A549 (cell line): ENCODE data around the gene RCCD1.

Source experiments
- CEBPB ChIP-seq, 2 experiments: fragments of >200 bp in 1 of 2; sonication (Bioruptor Twin) in 1 of 2; formaldehyde crosslinking in 1 of 2; IDR thresholded peaks; 2 replicates each; pipeline ENCODE4 v1.6.1; 2012 to 2016
- EHMT2 ChIP-seq: fragments of 200-600 bp; sonication (generic); IDR thresholded peaks from 2 replicates; pipeline ENCODE4 v1.6.1; 2016; ENCODE audit warnings: antibody characterized with exemption, low read depth, mild to moderate bottlenecking, moderate library complexity
- EP300 ChIP-seq, 2 experiments: fragments of >200 bp; sonication (Bioruptor Twin); formaldehyde crosslinking; IDR thresholded peaks; 2 replicates in 1 of 2; 3 replicates in 1 of 2; pipeline ENCODE4 v1.6.1; 2016 to 2017
- JUN ChIP-seq, 2 experiments: fragments of >200 bp; sonication (Bioruptor Twin); formaldehyde crosslinking; IDR thresholded peaks; 2 replicates in 1 of 2; 3 replicates in 1 of 2; pipeline ENCODE4 v1.6.1; 2016 to 2017
- NR3C1 ChIP-seq: fragments of >200 bp; sonication (Bioruptor Twin); formaldehyde crosslinking; IDR thresholded peaks from 3 replicates; pipeline ENCODE4 v1.6.1; 2017
- RAD21 ChIP-seq, 2 experiments: fragments of >200 bp in 1 of 2; sonication (Bioruptor Twin) in 1 of 2; formaldehyde crosslinking in 1 of 2; IDR thresholded peaks in 1 of 2; conservative IDR thresholded peaks in 1 of 2; 2 replicates in 1 of 2; 3 replicates in 1 of 2; pipeline ENCODE4 v1.6.1; 2012 to 2018; ENCODE audit warnings: inconsistent platforms in 1 of 2
- RFX5 ChIP-seq: fragments of 450-650 bp; IDR thresholded peaks from 2 replicates; pipeline ENCODE4 v1.7.1; 2014; ENCODE audit warnings: antibody characterized with exemption, mild to moderate bottlenecking, moderate library complexity
- RNF2 ChIP-seq: fragments of 200-600 bp; sonication (generic); IDR thresholded peaks from 2 replicates; pipeline ENCODE4 v1.6.1; 2016; ENCODE audit warnings: low read depth, mild to moderate bottlenecking, antibody characterized with exemption, moderate library complexity, borderline replicate concordance
- SMC3 ChIP-seq: fragments of >200 bp; sonication (Bioruptor Twin); formaldehyde crosslinking; IDR thresholded peaks from 3 replicates; pipeline ENCODE4 v1.6.1; 2018; ENCODE audit warnings: inconsistent platforms
- SREBF2 ChIP-seq: fragments of 450-650 bp; IDR thresholded peaks from 2 replicates; pipeline ENCODE4 v1.6.1; 2014; ENCODE audit warnings: mild to moderate bottlenecking, moderate library complexity
- TF ChIP-seq, protein P1 (sequence below): fragments of >200 bp; sonication (Bioruptor Twin); formaldehyde crosslinking; IDR thresholded peaks from 3 replicates; pipeline ENCODE4 v1.6.1; 2016
- TF ChIP-seq, protein P2 (sequence below): fragments of >200 bp; sonication (Bioruptor Twin); formaldehyde crosslinking; IDR thresholded peaks from 3 replicates; pipeline ENCODE4 v1.5.1; 2016
- TF ChIP-seq, protein P3 (sequence below): IDR thresholded peaks from 2 replicates; pipeline ENCODE4 v1.6.1; 2012
- TF ChIP-seq, protein P4 (sequence below): fragments of 200-600 bp; sonication (generic); IDR thresholded peaks from 2 replicates; pipeline ENCODE4 v1.6.1; 2016; ENCODE audit warnings: antibody characterized with exemption, mild to moderate bottlenecking, moderate library complexity

DNA sequence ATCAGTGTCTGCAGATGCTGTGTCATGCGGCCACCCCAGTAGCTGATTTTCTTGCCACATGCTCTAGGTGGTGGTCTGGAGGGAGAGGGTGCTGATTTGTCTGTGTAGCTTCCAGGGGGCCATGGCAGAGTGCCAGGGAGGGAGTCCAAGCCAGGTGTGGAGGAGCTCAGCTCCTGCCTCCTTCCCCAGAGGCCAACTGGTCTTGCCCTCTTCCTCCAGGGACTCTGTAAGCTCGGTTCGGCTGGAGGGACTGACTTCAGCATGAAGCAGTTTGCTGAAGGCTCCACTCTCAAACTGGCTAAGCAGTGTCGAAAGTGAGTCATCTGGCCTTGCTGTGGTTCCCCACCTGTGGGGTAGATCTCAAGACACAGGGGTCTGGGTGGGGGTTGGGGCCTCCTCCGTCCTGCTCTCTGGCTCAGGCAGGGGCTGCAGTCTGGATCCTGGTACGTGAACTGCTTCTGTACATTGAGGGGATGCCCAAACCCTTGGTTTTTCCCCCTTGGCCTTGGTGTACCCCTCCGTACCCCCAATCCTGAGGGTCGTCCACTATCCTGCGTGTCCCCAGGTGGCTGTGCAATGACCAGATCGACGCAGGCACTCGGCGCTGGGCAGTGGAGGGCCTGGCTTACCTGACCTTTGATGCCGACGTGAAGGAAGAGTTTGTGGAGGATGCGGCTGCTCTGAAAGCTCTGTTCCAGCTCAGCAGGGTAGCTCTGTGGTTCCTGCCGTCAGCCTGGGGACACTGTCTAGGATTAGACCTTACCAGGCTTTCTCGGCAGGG, 6.9 kb upstream of the RCCD1 start:
- TF ChIP-seq, protein P1, sequence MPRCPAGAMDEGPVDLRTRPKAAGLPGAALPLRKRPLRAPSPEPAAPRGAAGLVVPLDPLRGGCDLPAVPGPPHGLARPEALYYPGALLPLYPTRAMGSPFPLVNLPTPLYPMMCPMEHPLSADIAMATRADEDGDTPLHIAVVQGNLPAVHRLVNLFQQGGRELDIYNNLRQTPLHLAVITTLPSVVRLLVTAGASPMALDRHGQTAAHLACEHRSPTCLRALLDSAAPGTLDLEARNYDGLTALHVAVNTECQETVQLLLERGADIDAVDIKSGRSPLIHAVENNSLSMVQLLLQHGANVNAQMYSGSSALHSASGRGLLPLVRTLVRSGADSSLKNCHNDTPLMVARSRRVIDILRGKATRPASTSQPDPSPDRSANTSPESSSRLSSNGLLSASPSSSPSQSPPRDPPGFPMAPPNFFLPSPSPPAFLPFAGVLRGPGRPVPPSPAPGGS, result no peak
- TF ChIP-seq JUN (IDR thresholded peaks at IDR 0.05) (no peak), RNF2 (no peak), EHMT2 (no peak), SREBF2 (no peak), RFX5 (no peak), NR3C1 (no peak), RAD21 (conservative IDR thresholded peaks at IDR 0.05 in 1 of 2, IDR thresholded peaks at IDR 0.05 in 1 of 2) (no peak), CEBPB (IDR thresholded peaks at IDR 0.05) (no peak), SMC3 (no peak), EP300 (IDR thresholded peaks at IDR 0.05) (no peak)
- TF ChIP-seq, protein P2, sequence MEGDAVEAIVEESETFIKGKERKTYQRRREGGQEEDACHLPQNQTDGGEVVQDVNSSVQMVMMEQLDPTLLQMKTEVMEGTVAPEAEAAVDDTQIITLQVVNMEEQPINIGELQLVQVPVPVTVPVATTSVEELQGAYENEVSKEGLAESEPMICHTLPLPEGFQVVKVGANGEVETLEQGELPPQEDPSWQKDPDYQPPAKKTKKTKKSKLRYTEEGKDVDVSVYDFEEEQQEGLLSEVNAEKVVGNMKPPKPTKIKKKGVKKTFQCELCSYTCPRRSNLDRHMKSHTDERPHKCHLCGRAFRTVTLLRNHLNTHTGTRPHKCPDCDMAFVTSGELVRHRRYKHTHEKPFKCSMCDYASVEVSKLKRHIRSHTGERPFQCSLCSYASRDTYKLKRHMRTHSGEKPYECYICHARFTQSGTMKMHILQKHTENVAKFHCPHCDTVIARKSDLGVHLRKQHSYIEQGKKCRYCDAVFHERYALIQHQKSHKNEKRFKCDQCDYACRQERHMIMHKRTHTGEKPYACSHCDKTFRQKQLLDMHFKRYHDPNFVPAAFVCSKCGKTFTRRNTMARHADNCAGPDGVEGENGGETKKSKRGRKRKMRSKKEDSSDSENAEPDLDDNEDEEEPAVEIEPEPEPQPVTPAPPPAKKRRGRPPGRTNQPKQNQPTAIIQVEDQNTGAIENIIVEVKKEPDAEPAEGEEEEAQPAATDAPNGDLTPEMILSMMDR, result no peak
- TF ChIP-seq, protein P3, sequence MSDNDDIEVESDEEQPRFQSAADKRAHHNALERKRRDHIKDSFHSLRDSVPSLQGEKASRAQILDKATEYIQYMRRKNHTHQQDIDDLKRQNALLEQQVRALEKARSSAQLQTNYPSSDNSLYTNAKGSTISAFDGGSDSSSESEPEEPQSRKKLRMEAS, result no peak
- TF ChIP-seq, protein P4, sequence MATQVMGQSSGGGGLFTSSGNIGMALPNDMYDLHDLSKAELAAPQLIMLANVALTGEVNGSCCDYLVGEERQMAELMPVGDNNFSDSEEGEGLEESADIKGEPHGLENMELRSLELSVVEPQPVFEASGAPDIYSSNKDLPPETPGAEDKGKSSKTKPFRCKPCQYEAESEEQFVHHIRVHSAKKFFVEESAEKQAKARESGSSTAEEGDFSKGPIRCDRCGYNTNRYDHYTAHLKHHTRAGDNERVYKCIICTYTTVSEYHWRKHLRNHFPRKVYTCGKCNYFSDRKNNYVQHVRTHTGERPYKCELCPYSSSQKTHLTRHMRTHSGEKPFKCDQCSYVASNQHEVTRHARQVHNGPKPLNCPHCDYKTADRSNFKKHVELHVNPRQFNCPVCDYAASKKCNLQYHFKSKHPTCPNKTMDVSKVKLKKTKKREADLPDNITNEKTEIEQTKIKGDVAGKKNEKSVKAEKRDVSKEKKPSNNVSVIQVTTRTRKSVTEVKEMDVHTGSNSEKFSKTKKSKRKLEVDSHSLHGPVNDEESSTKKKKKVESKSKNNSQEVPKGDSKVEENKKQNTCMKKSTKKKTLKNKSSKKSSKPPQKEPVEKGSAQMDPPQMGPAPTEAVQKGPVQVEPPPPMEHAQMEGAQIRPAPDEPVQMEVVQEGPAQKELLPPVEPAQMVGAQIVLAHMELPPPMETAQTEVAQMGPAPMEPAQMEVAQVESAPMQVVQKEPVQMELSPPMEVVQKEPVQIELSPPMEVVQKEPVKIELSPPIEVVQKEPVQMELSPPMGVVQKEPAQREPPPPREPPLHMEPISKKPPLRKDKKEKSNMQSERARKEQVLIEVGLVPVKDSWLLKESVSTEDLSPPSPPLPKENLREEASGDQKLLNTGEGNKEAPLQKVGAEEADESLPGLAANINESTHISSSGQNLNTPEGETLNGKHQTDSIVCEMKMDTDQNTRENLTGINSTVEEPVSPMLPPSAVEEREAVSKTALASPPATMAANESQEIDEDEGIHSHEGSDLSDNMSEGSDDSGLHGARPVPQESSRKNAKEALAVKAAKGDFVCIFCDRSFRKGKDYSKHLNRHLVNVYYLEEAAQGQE, result no peak
